ENCODE results near the gene SF3B3. TPM values are rescaled to one million over a fixed set of nuclear protein-coding genes. Genes with fewer than 3 reads are reported as not detected.

Gene SF3B3
- total RNA-seq, 1 donor from 2014 or later: 91.3 TPM

DNA sequence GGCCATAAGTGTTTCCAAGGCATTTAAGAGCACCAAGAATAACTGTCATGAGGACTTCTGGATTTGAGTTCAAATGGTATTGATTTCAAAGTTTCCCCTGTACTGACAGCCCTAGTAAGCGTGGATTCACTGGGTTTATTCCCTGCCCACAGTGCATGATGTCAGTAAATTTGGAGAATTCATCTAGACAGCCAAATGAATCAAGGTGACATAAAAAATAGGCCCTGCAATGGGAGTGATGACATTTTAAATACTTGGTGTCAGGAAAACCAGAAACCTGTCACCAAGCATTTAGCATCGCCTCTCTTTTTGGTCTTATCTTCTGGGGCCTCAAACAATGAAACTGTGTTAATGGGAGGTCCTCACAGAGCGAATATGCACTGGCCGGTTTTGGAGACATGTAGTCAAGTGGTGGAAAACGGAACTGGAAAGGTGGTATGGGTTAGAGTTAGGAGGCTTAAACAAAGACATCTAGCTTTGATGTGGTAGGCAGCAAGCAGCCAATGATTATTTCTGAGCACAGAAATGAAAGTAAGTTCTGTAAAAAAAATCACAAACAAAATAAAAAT lies 29.3 kb upstream of the SF3B3 start:
- Histone ChIP-seq H3K36me3 (peaks cover 0 to 50% of the 10 kb centered on the region in 2 donors), H3K4me3 (no peak overlapping the region), H3K27ac (no peak overlapping the region), H3K27me3 (no peaks in the 10 kb centered on the region), H3K9me3 (no peaks in the 10 kb centered on the region), H3K4me1 (no peaks in the 10 kb centered on the region)
- no peak for DNase-seq (ENCODE audit: extremely low spot score in 2 of 2)
- intact Hi-C loops (cut with DNase I): no loop called here
- TF ChIP-seq POLR2AphosphoS5 (IDR thresholded peaks at IDR 0.05; ENCODE audit: insufficient read depth in 1 of 2, low read depth in 1 of 2) (no peak), POLR2A (IDR thresholded peaks at IDR 0.05) (no peak)
- TF ChIP-seq, protein P1, sequence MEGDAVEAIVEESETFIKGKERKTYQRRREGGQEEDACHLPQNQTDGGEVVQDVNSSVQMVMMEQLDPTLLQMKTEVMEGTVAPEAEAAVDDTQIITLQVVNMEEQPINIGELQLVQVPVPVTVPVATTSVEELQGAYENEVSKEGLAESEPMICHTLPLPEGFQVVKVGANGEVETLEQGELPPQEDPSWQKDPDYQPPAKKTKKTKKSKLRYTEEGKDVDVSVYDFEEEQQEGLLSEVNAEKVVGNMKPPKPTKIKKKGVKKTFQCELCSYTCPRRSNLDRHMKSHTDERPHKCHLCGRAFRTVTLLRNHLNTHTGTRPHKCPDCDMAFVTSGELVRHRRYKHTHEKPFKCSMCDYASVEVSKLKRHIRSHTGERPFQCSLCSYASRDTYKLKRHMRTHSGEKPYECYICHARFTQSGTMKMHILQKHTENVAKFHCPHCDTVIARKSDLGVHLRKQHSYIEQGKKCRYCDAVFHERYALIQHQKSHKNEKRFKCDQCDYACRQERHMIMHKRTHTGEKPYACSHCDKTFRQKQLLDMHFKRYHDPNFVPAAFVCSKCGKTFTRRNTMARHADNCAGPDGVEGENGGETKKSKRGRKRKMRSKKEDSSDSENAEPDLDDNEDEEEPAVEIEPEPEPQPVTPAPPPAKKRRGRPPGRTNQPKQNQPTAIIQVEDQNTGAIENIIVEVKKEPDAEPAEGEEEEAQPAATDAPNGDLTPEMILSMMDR (IDR thresholded peaks at IDR 0.05): no peak

DNA sequence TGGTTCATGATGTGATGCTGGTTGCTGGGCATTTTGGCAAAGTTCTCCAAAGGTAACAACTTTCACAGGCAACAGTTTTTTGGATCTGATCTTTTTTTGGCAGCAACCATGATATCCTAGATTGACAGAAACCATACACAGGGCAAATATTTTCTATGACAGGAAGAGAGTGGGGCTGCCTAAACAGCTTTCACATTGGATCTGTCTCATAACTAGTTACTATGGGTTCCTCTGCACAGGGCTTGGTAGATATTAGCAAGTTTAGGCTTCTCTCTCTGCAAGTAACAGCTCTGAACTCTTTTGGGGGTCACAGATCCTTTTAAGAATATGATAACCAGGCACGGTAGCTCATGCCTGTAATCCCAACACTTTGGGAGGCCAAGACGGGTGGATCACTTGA lies 28.8 kb upstream of the SF3B3 start:
- no peak overlapping the region for H3K27ac ChIP-seq
- H3K4me3 ChIP-seq: no peak overlapping the region
- no peaks in the 10 kb centered on the region for H3K27me3 ChIP-seq
- TF ChIP-seq, protein P1 (IDR thresholded peaks at IDR 0.05): no peak
- DNase-seq (ENCODE audit: extremely low spot score in 2 of 2): no peak
- intact Hi-C loops (cut with DNase I): no loop called here
- H3K36me3 ChIP-seq: peaks cover 0 to 50% of the 10 kb centered on the region in 2 donors
- no peaks in the 10 kb centered on the region for H3K4me1 ChIP-seq
- no peaks in the 10 kb centered on the region for H3K9me3 ChIP-seq

DNA sequence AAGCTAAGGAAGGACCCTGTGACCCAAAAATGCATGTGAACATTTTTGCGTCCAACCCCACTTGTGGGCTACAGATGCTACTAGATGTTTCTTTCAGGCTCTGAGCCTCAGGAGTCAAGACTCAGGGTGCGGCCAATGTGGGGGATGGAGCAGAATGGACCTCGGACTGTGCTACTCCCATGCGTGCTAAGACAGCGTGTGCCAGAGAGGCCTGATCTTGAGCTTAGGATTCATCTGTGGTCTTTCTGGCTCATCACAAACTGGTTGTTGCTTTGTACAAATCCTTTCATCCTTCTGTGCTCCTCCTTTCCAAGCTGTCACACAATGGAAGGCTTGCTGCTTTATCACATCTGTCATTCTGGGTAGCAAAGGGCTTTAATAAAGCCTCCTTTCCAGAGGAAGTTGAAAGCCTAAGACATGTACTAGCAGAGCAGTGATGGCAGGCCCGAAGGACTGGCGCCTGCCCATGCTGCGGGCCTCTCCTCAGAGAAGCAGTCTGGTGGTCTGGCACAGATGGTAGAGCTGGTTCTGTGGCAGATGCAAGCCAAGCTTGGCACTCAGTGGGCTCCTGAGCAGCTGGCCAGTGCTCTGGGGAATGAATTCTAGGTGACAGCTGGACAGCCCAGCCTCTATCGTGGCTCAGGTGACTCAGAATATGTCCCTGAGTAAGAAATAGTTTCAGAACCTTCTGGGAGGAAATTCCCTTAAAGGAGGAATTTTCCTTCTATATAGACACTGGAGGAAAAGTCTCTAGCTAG lies 28.0 kb upstream of the SF3B3 start:
- Histone ChIP-seq H3K4me3 (no peak overlapping the region), H3K27ac (no peak overlapping the region), H3K36me3 (peaks cover 0 to 53% of the 10 kb centered on the region in 2 donors), H3K27me3 (no peaks in the 10 kb centered on the region), H3K4me1 (no peaks in the 10 kb centered on the region), H3K9me3 (no peaks in the 10 kb centered on the region)
- TF ChIP-seq POLR2A (IDR thresholded peaks at IDR 0.05) (no peak), POLR2AphosphoS5 (IDR thresholded peaks at IDR 0.05; ENCODE audit: insufficient read depth in 1 of 2, low read depth in 1 of 2) (no peak)
- TF ChIP-seq, protein P1 (IDR thresholded peaks at IDR 0.05): no peak
- no peak for DNase-seq (ENCODE audit: extremely low spot score in 2 of 2)
- intact Hi-C loops (cut with DNase I): no loop called here

DNA sequence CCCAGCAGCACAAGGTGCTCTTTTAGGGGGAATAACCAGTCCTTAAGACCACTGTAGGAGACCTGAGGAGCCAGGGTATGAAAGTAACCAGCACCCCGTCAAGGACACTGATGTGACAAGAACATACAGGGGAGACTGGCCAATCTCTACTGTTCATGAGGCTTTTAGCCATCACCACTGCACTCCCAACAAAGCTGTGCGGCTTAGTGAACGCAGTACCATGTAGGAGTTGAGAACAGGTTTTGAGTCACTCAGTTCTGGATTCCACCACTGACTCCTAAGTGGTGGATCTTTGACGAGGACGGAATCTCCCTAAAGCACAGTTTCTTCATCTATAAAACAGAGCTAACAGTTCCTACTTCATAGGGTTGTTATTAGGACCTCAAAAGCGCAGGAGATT lies 27.1 kb upstream of the SF3B3 start:
- Histone ChIP-seq H3K27me3 (no peaks in the 10 kb centered on the region), H3K4me3 (no peak overlapping the region), H3K4me1 (no peaks in the 10 kb centered on the region), H3K36me3 (peaks cover 0 to 59% of the 10 kb centered on the region in 2 donors), H3K27ac (no peak overlapping the region), H3K9me3 (no peaks in the 10 kb centered on the region)
- no peak for DNase-seq (ENCODE audit: extremely low spot score in 2 of 2)
- intact Hi-C loops (cut with DNase I): no loop called here
- TF ChIP-seq POLR2AphosphoS5 (IDR thresholded peaks at IDR 0.05; ENCODE audit: insufficient read depth in 1 of 2, low read depth in 1 of 2) (no peak), POLR2A (IDR thresholded peaks at IDR 0.05) (no peak)
- TF ChIP-seq, protein P1 (IDR thresholded peaks at IDR 0.05): no peak

DNA sequence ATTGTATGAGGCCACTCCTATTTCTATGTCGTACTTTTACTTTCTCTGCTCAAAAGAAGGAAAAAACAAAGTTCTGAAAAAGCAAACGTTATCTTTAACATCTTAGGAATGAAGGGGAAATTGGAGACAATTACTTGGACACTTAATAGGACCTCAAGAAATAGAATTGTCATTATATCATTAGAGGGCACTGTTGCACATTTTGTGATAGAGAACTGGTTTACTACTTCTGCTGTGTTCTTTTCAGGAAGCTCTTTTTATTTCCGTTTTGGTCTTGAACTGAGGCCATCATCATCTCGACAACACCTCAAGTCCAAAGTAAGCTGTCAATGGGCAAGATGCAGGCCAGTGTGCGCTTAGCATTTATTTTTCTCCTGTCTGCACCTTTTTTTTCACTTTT lies 14.9 kb upstream of the SF3B3 start:
- DNase-seq (ENCODE audit: extremely low spot score in 2 of 2): no peak
- no peak for TF ChIP-seq POLR2A (IDR thresholded peaks at IDR 0.05)
- TF ChIP-seq, protein P1 (IDR thresholded peaks at IDR 0.05): no peak
- Histone ChIP-seq H3K27ac (no peak overlapping the region), H3K4me1 (no peaks in the 10 kb centered on the region), H3K4me3 (no peak overlapping the region), H3K27me3 (no peaks in the 10 kb centered on the region), H3K36me3 (peaks cover 0 to 71% of the 10 kb centered on the region in 2 donors), H3K9me3 (no peaks in the 10 kb centered on the region)
- intact Hi-C loops (cut with DNase I): loop anchor here (5.0 kb wide), 1 partner anchor 1219 kb away; no protein-coding TSS in a partner anchor

All from vagina (tissue), 2 donors.